IPS-18a (cell line): ENCODE data around the gene CLTA.

Experiments
- H3K27ac ChIP-seq: one replicate; pipeline ENCODE4 v1.5.1; 2013; ENCODE audit warnings: low read length
- H3K27me3 ChIP-seq: one replicate; pipeline ENCODE4 v1.6.1; 2013; ENCODE audit warnings: mild to moderate bottlenecking, low read length; ENCODE audit not compliant: control insufficient read depth, insufficient read depth
- H3K36me3 ChIP-seq: one replicate; pipeline ENCODE4 v1.6.1; 2013; ENCODE audit warnings: low read depth, low read length; ENCODE audit not compliant: control insufficient read depth
- H3K4me1 ChIP-seq: one replicate; pipeline ENCODE4 v1.6.1; 2013; ENCODE audit warnings: low read depth, low read length; ENCODE audit not compliant: control insufficient read depth
- H3K4me3 ChIP-seq: one replicate; pipeline ENCODE4 v1.5.1; 2013; ENCODE audit warnings: low read length
- H3K9ac ChIP-seq: one replicate; pipeline ENCODE4 v1.6.1; 2013; ENCODE audit warnings: mild to moderate bottlenecking, low read length, moderate library complexity
- H3K9me3 ChIP-seq: one replicate; pipeline ENCODE4 v1.6.1; 2013; ENCODE audit warnings: low read depth, low read length; ENCODE audit not compliant: control insufficient read depth

CLTA gene

DNA sequence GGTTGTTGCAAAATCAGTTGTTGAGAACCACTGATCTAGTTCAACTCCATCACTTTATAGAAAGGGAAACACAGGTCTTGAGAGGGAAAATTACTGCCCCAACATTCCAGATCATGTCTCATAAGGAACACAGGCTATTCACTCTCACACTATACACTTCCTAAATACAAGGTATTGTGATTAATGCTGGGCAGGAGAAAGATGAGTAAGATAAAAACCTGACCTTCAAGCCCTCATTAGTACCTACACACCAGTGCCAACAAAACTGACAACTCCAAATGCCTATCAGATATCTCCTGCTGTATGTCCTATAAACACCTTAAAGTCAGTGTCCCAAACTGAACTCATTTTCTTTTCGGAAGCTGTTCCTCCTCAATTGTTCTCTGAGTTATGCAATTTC lies 59.4 kb downstream of the CLTA start:
- Histone ChIP-seq H3K9ac (no peak overlapping the region), H3K36me3 (peaks cover 11% of the 10 kb centered on the region), H3K4me1 (no peaks in the 10 kb centered on the region)

GRCh38 chr9:36251428-36251827 lies 60.7 kb downstream of the CLTA start:
- H3K36me3 ChIP-seq: peaks cover 4% of the 10 kb centered on the region
- no peak overlapping the region for H3K27ac ChIP-seq
- H3K27me3 ChIP-seq: no peaks in the 10 kb centered on the region
- no peaks in the 10 kb centered on the region for H3K9me3 ChIP-seq
- H3K4me1 ChIP-seq: no peaks in the 10 kb centered on the region
- H3K9ac ChIP-seq: no peak overlapping the region
- no peak overlapping the region for H3K4me3 ChIP-seq

More for the DNA sequence above, 59.4 kb downstream of the CLTA start:
- no peak overlapping the region for H3K27ac ChIP-seq
- no peaks in the 10 kb centered on the region for H3K9me3 ChIP-seq
- H3K4me3 ChIP-seq: no peak overlapping the region
- H3K27me3 ChIP-seq: no peaks in the 10 kb centered on the region

DNA sequence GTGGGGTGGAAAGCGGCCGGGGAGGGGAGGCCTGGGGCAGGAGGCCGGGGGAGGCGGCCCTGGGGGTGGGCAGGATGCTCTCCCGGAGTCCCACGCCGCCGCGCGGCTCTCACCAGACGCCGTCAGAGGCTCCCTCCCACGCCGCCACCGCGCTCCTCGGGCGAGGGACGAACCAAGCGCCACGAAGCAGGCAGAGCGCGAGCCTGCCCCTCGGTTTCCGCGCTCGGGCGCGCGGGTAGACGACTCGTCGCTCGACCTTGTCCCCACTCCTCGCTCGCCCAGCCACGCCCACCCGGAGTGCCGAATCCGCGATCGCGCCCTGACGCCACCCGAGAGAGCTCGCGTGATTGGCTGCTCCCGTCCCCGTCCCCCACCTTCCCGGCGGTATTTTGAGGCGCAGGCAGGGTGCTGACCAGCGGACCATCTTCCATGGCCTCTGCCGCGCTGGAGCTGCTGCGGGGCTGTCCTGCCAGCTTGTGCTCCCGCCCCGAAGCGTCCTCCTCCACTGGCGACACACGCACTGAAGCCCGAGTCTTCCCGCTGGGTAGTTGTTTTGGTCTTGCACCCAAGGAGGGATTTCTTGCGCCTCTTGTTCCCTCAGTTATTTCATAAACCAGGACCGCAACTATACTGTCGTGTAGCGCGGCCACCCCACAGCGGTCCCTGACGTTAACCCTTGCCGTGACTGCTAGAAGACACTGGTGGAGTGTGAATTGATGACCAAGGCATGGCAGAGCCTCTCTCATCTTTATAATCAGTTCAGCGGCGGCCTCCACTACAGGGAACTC lies 67.7 kb downstream of the CLTA start, which contains the start of gene GNE:
Gene GNE (minus strand): TSS at position 241 of the 788 bp plus-strand sequence. CDS start 9,093 bp downstream, outside the sequence.
- Histone ChIP-seq H3K27ac (no peak within 1 kb of the TSS), H3K27me3 (no peaks in the 10 kb centered on the region), H3K9me3 (no peaks in the 10 kb centered on the region), H3K36me3 (no peaks in the 10 kb centered on the region), H3K4me3 (peak within 1 kb of the TSS; percentile 90), H3K9ac (peak within 1 kb of the TSS; percentile 70), H3K4me1 (no peaks in the 10 kb centered on the region)

DNA sequence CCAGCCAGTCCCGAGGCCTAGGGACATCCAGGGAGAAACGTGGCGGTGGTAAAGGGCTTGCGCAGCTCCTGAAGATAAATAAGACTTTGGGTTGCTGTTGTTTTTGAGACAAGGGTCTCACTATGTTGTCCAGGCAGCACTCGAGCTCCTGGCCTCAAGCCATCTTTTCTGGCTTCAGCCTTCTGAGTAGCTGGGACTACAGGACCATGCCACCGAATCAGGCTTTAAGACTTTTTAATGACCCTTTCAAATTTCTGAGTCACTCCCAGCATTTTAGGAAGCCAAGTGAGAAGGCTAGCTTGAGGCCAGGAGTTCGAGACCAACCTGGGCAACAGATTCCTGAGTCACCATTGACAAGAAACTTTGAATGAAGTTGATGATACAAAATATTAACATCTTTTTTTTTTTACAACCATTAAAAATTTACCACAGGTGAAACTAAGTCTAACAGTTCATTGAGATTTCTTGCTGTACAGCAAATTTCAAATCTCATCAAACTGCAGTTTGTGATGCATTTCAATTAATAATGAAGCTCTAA lies 68.3 kb downstream of the CLTA start:
- Histone ChIP-seq H3K4me1 (no peaks in the 10 kb centered on the region), H3K9ac (peak overlapping the region; percentile 70), H3K9me3 (no peaks in the 10 kb centered on the region), H3K36me3 (no peaks in the 10 kb centered on the region), H3K4me3 (peak overlapping the region; percentile 90), H3K27me3 (no peaks in the 10 kb centered on the region), H3K27ac (no peak overlapping the region)
